K562 (cell line): ENCODE results near the gene ZNF385D. TPM values are rescaled to one million over a fixed set of nuclear protein-coding genes. Genes with fewer than 3 reads are reported as not detected.

Source experiments
- ATAC-seq: fragments of 200-7000 bp; cut with Tn5 transposase; 3 replicates; pipeline ENCODE4 v1.9.1; 2020; ENCODE audit warnings: moderate library complexity
- BruUV-seq: library from RNA; stranded (reverse); fragments of 400-500 nt; replicated peaks from 2 replicates; lab custom pipeline; 2021; lab: Mats Ljungman, UMichigan
- CTCF ChIA-PET: fragments of 300-600 bp; formaldehyde crosslinking; extraction: SDS; loops from one replicate; lab custom pipeline; 2021; ENCODE audit warnings: low intra/inter-chr PET ratio; lab: Yijun Ruan, JAX
- POLR2A ChIA-PET: fragments of 300-600, 350-650 bp; sonication (Branson Sonifier 250); formaldehyde crosslinking; extraction: SDS; loops from one replicate; lab custom pipeline; 2021; ENCODE audit warnings: antibody characterized with exemption, inconsistent platforms; lab: Yijun Ruan, JAX
- DNase-seq, 4 experiments: peaks; one replicate each; pipeline versions ENCODE4 v3.0.0 to v3.0.0-alpha.2; 2011 to 2018; ENCODE audit warnings: low spot score in 3 of 4, mixed read lengths in 3 of 4; ENCODE audit errors: extremely low read depth in 1 of 4
- FAIRE-seq: peaks from 2 replicates; lab custom pipeline; 2011; peaks lifted over from hg19 to GRCh38; lab: Jason Lieb, UNC
- H2AFZ ChIP-seq: 2 replicates; pipeline ENCODE4 v1.6.0; 2011; ENCODE audit warnings: low read depth, low read length, control low read depth, inconsistent platforms
- H3K27ac ChIP-seq: fragments of 200-600 bp; 3 replicates; pipeline ENCODE4 v1.8.0; 2011; ENCODE audit warnings: low read depth, mild to moderate bottlenecking, control low read depth, inconsistent platforms, low read length, moderate library complexity, mixed read lengths; ENCODE audit errors: extremely low read depth
- H3K27me3 ChIP-seq, 2 experiments: fragments of 300-600 bp in 1 of 2; 2 replicates in 1 of 2; 3 replicates in 1 of 2; pipeline versions ENCODE4 v1.6.0 to v1.8.0; 2011; ENCODE audit warnings: inconsistent platforms in 2 of 2, low read length in 2 of 2, mild to moderate bottlenecking in 1 of 2, mixed read lengths in 1 of 2, moderate library complexity in 1 of 2; ENCODE audit not compliant: control insufficient read depth in 2 of 2, insufficient read depth in 2 of 2
- H3K36me3 ChIP-seq: fragments of 300-600 bp; 3 replicates; pipeline ENCODE4 v1.8.0; 2011; ENCODE audit warnings: mild to moderate bottlenecking, low read length, inconsistent platforms; ENCODE audit not compliant: control insufficient read depth, insufficient read depth
- H3K4me1 ChIP-seq, 2 experiments: fragments of 200-600 bp in 1 of 2; replicated peaks in 1 of 2; 2 replicates in 1 of 2; 3 replicates in 1 of 2; pipeline versions ENCODE4 v1.5.1 to v1.8.0; 2011; ENCODE audit warnings: inconsistent platforms in 2 of 2, low read length in 2 of 2, mild to moderate bottlenecking in 1 of 2, mixed read lengths in 1 of 2, moderate library complexity in 1 of 2; ENCODE audit not compliant: control insufficient read depth in 2 of 2, insufficient read depth in 2 of 2
- H3K4me2 ChIP-seq: 2 replicates; pipeline ENCODE4 v1.6.1; 2011; ENCODE audit warnings: low read length, control low read depth, inconsistent platforms, mixed read lengths; ENCODE audit not compliant: insufficient read depth
- H3K4me3 ChIP-seq: fragments of 200-600 bp; sonication (generic), shearing (Covaris generic); 2 replicates; pipeline ENCODE4 v1.5.1; 2016; ENCODE audit warnings: control low read depth, inconsistent platforms
- H3K79me2 ChIP-seq: fragments of 200-600 bp; 3 replicates; pipeline ENCODE4 v1.8.0; 2011; ENCODE audit warnings: low read length, inconsistent platforms; ENCODE audit not compliant: control insufficient read depth, insufficient read depth
- H3K9ac ChIP-seq, 2 experiments: 2 replicates each; pipeline versions ENCODE4 v1.6.0 to v1.6.1; 2011; ENCODE audit warnings: low read depth in 2 of 2, low read length in 2 of 2, control low read depth in 1 of 2, inconsistent platforms in 1 of 2, mild to moderate bottlenecking in 1 of 2, mixed read lengths in 1 of 2; ENCODE audit not compliant: insufficient read depth in 1 of 2
- H3K9me1 ChIP-seq: one replicate; pipeline ENCODE4 v1.6.0; 2011; ENCODE audit warnings: inconsistent platforms, mild to moderate bottlenecking, low read length, moderate library complexity; ENCODE audit not compliant: control insufficient read depth, insufficient read depth
- H3K9me3 ChIP-seq: replicated peaks from 2 replicates; pipeline ENCODE4 v1.5.1; 2011; ENCODE audit warnings: low read depth, low read length, inconsistent platforms; ENCODE audit not compliant: control insufficient read depth, insufficient read depth
- H4K20me1 ChIP-seq: replicated peaks from 2 replicates; pipeline ENCODE4 v1.6.1; 2011; ENCODE audit warnings: low read length, inconsistent platforms, mixed read lengths; ENCODE audit not compliant: control insufficient read depth, insufficient read depth
- BDP1 ChIP-seq: IDR thresholded peaks from 3 replicates; pipeline ENCODE4 v1.6.1; 2011; ENCODE audit not compliant: insufficient read length, insufficient read depth
- CLOCK ChIP-seq: fragments of 250-450 bp; sonication (Bioruptor Pico); IDR thresholded peaks from 2 replicates; pipeline ENCODE4 v1.4.0; 2020; ENCODE audit warnings: mild to moderate bottlenecking, moderate library complexity, borderline replicate concordance
- DEAF1 ChIP-seq: fragments of 450-650 bp; formaldehyde crosslinking; IDR thresholded peaks from 2 replicates; pipeline ENCODE4 v1.4.0; 2020; ENCODE audit warnings: mild to moderate bottlenecking, moderate library complexity
- ILK ChIP-seq: fragments of 450-650 bp; IDR thresholded peaks from 2 replicates; pipeline ENCODE4 v1.6.1; 2016; ENCODE audit warnings: missing genetic modification characterization, low read depth, mild to moderate bottlenecking, missing compliant biosample characterization, moderate library complexity, borderline replicate concordance
- TFE3 ChIP-seq: fragments of 450-650 bp; formaldehyde crosslinking; IDR thresholded peaks from 2 replicates; pipeline ENCODE4 v1.4.0; 2020; ENCODE audit warnings: mild to moderate bottlenecking, mixed read lengths
- U2AF2 ChIP-seq: fragments of 200-400 bp; formaldehyde crosslinking; optimal IDR thresholded peaks from 2 replicates; pipeline ENCODE3; 2017; ENCODE audit warnings: low read depth, mild to moderate bottlenecking, low read length
- ZNF354B ChIP-seq: fragments of 250-450 bp; sonication (Bioruptor Pico); IDR thresholded peaks from 2 replicates; pipeline ENCODE4 v1.4.0; 2020
- ZNF589 ChIP-seq: fragments of 200-800 bp; sonication (Bioruptor generic); IDR thresholded peaks from 2 replicates; pipeline ENCODE4 v1.6.1; 2016; ENCODE audit warnings: low read depth, missing genetic modification characterization, missing compliant biosample characterization
- WGBS: fragments of 100-300 bp; shearing (Covaris generic); methylation state at CpG from one replicate; pipeline ENCODE4 v1.1.6; 2016; ENCODE audit warnings: low coverage, mixed read lengths; ENCODE audit not compliant: insufficient coverage; ENCODE audit errors: missing lambda C conversion rate; 5-methylcytosine and 5-hydroxymethylcytosine counted together
- in situ Hi-C: fragments of 300-500 bp; cut with MboI; formaldehyde crosslinking; loops from 4 replicates; pipeline ENCODE4 v1.15.0; 2018; ENCODE audit warnings: inconsistent platforms, mixed read lengths
- intact Hi-C: fragments of 100-400 bp; cut with micrococcal nuclease; formaldehyde crosslinking; loops from 2 replicates; pipeline ENCODE4 v1.14.2; 2022
- polyA plus RNA-seq, 8 experiments: library from polyadenylated mRNA; depleted of rRNA in 4 of 8; stranded (reverse) in 5 of 8; unstranded in 3 of 8; fragments of >200 nt; fragmentation: Nextera tagmentation in 2 of 8; fragmentation: Illumina TruSeq in 1 of 8; extraction: Ambion mirVana in 2 of 8; extraction: Trizol in 1 of 8; gene quantifications; 2 replicates each; pipeline versions ENCODE4 v1.2.1 to v1.2.3, GENCODE V29; 2011 to 2014; ENCODE audit warnings: inconsistent platforms in 1 of 8, missing spikeins in 1 of 8
- total RNA-seq, 7 experiments: library from RNA; depleted of rRNA in 6 of 7; stranded (reverse); fragments of >200 nt in 6 of 7; fragmentation: Illumina TruSeq in 2 of 7; extraction: Trizol in 2 of 7; gene quantifications; 2 replicates each; pipeline versions ENCODE4 v1.2.1 to v1.2.3, GENCODE V29; 2011 to 2021; ENCODE audit warnings: low replicate concordance in 1 of 7

The ZNF385D gene
- total and polyA plus RNA-seq, 9 of the 15 experiments (the other 6 are each of a cell fraction or from before 2014, with no cell fraction given), result 0.14 to 1.7 (median 0.51) TPM

GRCh38 chr3:21613372-21614070 lies 137.5 kb downstream of the ZNF385D start:
- no peaks in the 10 kb centered on the region for H3K9me1 ChIP-seq
- H3K27me3 ChIP-seq, result no peaks in the 10 kb centered on the region
- ChIA-PET CTCF (no interaction called here), POLR2A (interaction anchor here (0.6 kb wide), 1 partner anchor 258 kb away, joined by 3 read pairs; no protein-coding TSS in a partner anchor)
- intact Hi-C loops, result no loop called here
- H3K9me3 ChIP-seq, result no peaks in the 10 kb centered on the region
- 22% methylated on average over 3 of the region's 3 CpGs for WGBS
- no peaks in the 10 kb centered on the region; the same call in 2 of the 3 replicates for H3K36me3 ChIP-seq
- ATAC-seq, result no peak
- no peak for DNase-seq
- FAIRE-seq, result no peak
- H3K4me2 ChIP-seq, result no peak overlapping the region
- no peak overlapping the region for H3K4me3 ChIP-seq
- in situ Hi-C loops, result no loop called here
- H4K20me1 ChIP-seq, result no peaks in the 10 kb centered on the region
- H2AFZ ChIP-seq, result no peak overlapping the region
- no peaks in the 10 kb centered on the region for H3K4me1 ChIP-seq
- no peak overlapping the region for H3K27ac ChIP-seq
- no peaks in the 10 kb centered on the region for H3K79me2 ChIP-seq
- no peak for TF ChIP-seq ZNF354B (CRISPR knock-in tag)
- TF ChIP-seq TFE3 (CRISPR knock-in tag), result peak; percentile 77
- no peak overlapping the region for H3K9ac ChIP-seq
- no TSS peak for BruUV-seq

- Histone ChIP-seq H3K9me3 (no peaks in the 10 kb centered on the region), H3K4me1 (no peaks in the 10 kb centered on the region), H2AFZ (no peak overlapping the region), H3K79me2 (no peaks in the 10 kb centered on the region), H3K27me3 (no peaks in the 10 kb centered on the region), H3K4me3 (no peak overlapping the region), H4K20me1 (no peaks in the 10 kb centered on the region), H3K4me2 (no peak overlapping the region), H3K9me1 (no peaks in the 10 kb centered on the region), H3K27ac (no peak overlapping the region), H3K9ac (no peak overlapping the region), H3K36me3 (no peaks in the 10 kb centered on the region; the same call in 2 of the 3 replicates)
- ChIA-PET POLR2A (interaction anchor here (0.9 kb wide), 1 partner anchor 25 kb away, joined by 3 read pairs; no protein-coding TSS in a partner anchor), CTCF (no interaction called here)
- WGBS, result 23% methylated on average over 1 of the region's 1 CpG
- intact Hi-C loops, result no loop called here
- no peak for DNase-seq
- in situ Hi-C loops, result no loop called here
- ATAC-seq, result no peak
- no peak for FAIRE-seq
- BruUV-seq, result no TSS peak
- TF ChIP-seq CLOCK (CRISPR knock-in tag) (no peak), ZNF589 (CRISPR knock-in tag) (no peak), DEAF1 (CRISPR knock-in tag) (no peak), U2AF2 (no peak), ILK (tag) (no peak), BDP1 (no peak)
Observed at GRCh38 chr3:21601178-21601577, 149.8 kb downstream of the ZNF385D start.
